IPS DF 4.7 (cell line): ENCODE results near the gene H1-8.
"Not testable (repeated sequence)": the region's sequence is repeated elsewhere in the genome, so short reads cannot be mapped to it uniquely, and the experiment has no call there.

Source experiments
- DNase-seq: peaks from one replicate; pipeline ENCODE4 v3.0.0-alpha.2; 2013; ENCODE audit warnings: low spot score; ENCODE audit errors: extremely low read depth

The H1-8 gene

DNA sequence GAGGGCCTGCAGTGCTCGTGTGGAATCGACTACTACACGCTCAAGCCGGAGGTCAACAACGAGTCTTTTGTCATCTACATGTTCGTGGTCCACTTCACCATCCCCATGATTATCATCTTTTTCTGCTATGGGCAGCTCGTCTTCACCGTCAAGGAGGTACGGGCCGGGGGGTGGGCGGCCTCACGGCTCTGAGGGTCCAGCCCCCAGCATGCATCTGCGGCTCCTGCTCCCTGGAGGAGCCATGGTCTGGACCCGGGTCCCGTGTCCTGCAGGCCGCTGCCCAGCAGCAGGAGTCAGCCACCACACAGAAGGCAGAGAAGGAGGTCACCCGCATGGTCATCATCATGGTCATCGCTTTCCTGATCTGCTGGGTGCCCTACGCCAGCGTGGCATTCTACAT, 10.7 kb upstream of the H1-8 start:
- DNase-seq, result no peak

DNA sequence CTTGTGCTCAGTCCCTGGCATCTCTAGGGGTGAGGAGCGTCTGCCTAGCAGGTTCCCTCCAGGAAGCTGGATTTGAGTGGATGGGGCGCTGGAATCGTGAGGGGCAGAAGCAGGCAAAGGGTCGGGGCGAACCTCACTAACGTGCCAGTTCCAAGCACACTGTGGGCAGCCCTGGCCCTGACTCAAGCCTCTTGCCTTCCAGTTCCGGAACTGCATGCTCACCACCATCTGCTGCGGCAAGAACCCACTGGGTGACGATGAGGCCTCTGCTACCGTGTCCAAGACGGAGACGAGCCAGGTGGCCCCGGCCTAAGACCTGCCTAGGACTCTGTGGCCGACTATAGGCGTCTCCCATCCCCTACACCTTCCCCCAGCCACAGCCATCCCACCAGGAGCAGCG, 9.6 kb upstream of the H1-8 start:
- DNase-seq, result no peak

DNA sequence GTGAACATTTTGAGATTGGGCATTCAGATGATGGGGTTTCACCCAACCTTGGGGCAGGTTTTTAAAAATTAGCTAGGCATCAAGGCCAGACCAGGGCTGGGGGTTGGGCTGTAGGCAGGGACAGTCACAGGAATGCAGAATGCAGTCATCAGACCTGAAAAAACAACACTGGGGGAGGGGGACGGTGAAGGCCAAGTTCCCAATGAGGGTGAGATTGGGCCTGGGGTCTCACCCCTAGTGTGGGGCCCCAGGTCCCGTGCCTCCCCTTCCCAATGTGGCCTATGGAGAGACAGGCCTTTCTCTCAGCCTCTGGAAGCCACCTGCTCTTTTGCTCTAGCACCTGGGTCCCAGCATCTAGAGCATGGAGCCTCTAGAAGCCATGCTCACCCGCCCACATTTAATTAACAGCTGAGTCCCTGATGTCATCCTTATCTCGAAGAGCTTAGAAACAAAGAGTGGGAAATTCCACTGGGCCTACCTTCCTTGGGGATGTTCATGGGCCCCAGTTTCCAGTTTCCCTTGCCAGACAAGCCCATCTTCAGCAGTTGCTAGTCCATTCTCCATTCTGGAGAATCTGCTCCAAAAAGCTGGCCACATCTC, 8.4 kb upstream of the H1-8 start:
- no peak for DNase-seq

DNA sequence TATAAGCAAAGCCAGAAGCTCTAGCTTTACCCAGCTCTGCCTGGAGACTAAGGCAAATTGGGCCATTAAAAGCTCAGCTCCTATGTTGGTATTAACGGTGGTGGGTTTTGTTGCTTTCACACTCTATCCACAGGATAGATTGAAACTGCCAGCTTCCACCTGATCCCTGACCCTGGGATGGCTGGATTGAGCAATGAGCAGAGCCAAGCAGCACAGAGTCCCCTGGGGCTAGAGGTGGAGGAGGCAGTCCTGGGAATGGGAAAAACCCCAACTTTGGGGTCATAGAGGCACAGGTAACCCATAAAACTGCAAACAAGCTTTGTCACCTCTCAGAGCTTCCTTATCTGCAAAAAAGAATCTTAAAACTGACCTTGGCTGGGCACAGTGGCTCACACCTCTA, 7.9 kb upstream of the H1-8 start:
- no peak for DNase-seq

DNA sequence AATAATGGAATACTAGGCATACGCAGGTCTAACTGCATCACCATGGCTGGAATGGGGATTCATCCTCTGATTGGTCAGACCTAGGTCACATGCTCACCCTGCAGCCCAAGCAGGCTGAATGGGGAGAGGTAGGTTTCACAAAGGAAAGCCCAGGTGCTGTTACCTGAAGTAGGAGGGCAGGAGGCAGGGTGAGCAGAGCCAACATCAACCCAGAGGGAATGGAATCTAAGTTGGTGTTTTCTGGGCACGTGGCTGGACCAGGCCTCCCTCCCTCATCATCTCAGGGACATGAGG, 6.7 kb upstream of the H1-8 start:
- DNase-seq, result no peak

DNA sequence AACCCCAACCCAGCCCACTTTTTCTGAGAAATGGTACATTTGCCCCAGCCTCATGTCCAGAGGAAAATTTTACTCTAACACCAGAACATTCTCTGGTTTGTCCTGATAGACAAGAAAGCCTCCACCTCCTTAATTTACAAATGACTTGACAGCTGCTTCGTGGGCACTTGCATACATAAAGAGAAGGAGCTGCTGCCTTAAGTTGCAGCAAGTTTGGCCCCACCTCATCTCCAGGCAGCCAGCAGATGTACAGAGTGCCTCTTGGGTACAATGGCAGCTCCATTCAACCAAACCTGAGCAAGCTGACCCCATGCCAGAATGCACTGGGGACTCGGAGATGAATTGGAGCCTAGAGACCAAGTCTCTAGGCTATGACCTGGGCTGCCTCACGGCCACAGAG, 6.2 kb upstream of the H1-8 start:
- DNase-seq, result no peak

DNA sequence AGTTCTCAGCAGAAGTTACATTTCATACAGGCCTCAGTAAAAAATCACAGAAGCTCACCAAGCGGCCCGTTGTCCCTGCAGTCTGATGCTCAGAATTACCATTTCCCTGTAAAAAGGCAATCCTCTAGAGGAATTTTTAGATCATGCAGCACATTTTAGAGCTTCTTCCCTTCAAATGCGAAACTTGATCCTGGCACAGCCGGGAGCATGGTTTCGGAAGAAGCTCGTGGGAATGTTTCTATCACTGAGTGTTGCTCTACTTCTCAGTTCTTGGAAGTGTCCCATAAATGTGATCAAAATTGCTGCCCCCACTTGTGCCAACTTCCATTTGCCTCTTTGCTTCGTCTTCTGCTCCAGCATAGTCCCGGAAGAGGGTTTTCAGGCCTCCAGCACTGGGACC, 3.8 kb upstream of the H1-8 start:
- DNase-seq, result no peak

DNA sequence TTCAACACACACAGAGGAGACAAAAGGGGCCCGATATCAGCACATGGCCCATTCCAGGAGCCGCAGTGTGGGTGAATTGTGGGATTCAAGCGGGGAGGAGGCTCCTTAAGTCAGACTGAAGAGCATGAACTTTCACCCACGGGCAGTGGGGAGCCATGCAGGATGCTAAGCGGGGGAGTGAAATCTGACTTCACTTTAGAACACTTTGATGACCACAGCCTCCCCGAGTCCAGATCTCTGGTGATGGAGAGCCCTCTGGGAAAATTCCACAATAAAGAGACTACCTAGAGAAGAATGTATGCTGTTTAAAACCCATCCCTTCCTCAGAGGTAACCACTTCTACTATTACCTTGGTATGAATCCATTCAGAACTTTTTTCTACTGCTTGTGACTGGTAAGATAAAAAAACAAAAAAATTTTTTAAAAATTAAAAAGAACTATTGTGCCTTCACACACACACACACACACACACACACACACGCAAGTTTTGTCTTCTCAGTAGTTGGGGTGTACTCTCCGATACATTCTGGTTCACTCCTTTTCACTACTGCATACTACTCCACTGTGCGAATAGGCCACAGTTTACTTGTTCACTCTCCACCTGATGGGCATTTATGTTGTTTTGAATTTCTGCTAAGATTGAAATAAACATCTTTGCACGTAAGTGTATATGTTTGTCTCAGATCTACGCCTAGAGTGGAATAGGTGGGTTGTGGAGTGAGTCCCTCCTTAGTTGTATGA, 2.0 kb upstream of the H1-8 start:
- no peak for DNase-seq

DNA sequence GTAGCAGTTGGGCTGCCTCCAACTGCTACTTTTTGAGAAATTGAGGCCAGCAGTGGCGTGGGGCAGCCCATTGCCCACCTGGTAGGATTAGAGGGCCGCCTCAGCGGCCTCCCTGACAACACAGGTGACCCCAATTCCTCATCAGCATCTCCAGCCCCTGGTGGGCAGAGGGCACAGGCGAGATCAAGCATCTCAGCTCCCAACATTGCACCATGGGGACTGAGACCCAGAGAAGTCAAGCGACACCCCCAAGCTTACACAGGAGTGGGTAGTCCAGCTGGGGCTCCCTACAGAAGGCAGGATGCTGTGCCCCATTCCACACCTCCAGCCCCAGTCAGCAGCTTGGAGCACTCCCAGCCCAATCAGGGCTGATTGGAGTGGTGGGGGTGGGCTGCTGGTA, 228 bp upstream of the H1-8 start:
- DNase-seq, result no peak

DNA sequence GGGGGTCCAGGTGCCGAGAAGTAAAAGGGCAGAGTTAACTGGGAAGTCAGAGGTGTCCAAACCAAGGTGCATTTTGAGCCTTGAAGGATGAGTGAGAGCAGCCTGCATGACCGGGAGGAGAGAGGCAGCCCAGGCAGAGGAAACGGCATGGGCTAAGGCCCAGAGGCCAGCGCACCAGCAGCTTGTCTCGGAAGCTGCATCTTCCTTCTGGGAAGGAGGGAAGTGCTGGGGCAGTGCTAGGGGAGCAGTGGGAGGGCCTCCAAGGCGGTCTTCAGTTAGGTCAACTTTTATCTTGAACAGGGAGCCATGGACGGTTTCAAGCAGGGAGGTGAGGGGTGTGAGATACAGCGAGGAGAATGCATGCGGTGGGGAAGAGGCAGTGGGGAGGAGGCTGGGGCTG, 1.0 kb downstream of the H1-8 start:
- no peak for DNase-seq

DNA sequence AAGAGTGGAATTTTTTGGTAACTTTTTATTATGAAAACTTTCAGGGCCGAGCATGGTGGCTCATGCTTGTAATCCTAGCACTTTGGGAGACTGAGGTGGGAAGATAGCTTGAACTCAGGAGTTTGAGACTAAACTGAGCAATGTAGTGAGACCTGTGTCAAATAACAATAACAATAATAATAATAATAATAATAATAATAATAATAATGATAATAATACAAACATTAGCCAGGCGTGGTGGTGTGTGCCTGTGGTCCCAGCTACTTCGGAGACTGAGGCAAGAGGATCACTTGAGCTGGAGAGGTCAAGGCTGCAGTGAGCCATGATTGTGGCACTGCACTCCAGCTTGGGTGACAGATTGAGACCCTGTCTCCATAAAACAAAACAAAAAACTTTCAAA, 3.0 kb downstream of the H1-8 start:
- not testable (repeated sequence) for DNase-seq

DNA sequence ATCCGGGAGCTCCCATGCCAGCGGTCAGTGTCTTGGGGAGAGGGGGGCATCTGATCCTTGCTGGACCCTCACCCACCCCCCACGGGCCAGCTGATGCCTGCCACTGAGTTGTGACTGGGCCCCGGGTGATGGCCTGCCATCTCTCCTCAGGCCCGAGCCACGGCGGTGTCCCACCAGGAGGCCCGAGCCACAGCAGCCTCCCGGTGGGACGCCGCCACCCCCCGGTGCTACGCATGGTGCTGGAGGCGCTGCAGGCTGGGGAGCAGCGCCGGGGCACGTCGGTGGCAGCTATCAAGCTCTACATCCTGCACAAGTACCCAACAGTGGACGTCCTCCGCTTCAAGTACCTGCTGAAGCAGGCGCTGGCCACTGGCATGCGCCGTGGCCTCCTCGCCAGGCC, 4.3 kb downstream of the H1-8 start:
- DNase-seq, result no peak

DNA sequence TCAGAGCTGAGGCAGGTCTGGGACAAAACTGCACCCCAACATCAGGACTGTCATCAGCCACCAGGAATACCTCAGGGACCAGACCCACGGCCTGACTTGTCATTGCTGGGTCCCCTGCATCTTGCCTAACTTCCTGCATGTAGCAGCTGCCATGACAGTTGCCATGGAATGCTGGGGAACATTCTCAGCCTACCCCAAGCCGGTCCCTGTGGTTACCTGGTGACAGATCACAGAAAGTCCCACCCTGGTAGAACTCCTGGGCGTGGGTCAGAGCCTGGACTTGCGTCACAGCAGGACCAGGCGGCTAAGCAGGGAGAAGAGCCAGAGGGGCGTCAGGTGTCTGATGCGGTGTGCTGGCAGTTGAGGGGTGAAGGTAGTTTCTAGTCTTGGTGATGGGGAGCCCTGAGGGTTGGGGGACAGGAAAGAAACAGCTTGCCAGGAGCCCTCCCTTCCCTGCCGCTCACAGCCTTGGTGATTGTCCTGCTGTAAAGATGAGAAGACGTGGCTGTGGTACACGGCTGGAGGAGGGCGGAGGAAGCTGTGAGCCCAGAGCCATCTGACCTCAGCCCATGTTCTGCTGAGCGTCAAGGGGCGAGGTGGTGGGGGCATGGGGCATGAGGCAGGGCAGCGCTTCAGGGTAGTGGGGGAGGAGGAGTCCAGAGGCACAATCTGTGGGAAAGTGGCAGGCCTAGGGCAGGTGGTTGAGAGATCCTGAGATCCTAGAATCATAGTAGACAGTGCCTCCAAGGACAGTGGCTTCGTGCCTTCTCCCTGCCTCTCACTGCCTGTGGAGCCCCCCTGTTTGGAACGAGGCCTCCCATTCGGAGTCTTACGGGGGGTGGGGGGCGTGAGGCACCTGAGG, 5.4 kb downstream of the H1-8 start:
- DNase-seq, result no peak

DNA sequence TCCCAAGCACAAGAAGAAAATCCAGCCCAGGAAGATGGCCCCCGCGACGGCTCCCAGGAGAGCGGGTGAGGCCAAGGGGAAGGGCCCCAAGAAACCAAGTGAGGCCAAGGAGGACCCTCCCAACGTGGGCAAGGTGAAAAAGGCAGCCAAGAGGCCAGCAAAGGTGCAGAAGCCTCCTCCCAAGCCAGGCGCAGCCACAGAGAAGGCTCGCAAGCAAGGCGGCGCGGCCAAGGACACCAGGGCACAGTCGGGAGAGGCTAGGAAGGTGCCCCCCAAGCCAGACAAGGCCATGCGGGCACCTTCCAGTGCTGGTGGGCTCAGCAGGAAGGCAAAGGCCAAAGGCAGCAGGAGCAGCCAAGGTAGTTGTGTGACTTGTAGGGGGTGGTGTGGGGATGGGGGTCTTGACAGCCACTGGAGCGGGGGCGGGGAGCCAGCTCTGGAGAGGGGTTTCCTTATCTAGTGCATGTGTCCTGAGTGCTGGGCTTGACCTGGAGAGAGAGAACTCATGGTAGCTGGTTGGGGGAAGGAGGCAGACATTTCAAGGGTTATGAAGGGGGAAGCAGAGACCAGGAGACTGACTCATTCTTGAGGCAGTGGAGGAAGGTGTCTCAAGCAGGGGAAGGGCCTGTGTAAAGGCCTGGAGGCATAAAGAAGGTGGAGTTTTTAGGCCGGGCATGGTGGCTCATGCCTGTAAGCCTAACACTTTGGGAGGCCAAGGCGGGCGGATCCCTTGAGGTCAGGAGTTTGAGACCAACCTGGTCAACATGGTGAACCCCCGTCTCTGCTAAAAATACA, 6.2 kb downstream of the H1-8 start:
- DNase-seq, result no peak

DNA sequence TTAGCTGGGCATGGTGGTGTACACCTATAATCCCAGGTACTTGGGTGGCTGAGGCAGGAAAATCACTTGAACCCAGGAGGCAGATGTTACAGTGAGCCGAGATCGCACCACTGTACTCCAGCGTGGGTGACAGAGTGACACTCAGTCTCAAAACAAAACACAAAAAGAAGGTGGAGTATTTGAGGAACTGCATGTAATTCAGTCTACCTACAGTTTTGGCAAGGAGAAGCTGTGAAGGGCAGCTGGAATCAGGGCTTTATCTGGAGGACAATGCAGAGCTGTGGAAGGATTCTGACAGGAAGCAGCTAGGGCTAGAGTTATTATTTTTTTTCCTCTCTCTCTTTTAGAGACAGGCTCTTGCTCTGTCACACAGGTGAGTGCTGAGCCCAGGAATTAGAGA, 6.8 kb downstream of the H1-8 start:
- no peak for DNase-seq

DNA sequence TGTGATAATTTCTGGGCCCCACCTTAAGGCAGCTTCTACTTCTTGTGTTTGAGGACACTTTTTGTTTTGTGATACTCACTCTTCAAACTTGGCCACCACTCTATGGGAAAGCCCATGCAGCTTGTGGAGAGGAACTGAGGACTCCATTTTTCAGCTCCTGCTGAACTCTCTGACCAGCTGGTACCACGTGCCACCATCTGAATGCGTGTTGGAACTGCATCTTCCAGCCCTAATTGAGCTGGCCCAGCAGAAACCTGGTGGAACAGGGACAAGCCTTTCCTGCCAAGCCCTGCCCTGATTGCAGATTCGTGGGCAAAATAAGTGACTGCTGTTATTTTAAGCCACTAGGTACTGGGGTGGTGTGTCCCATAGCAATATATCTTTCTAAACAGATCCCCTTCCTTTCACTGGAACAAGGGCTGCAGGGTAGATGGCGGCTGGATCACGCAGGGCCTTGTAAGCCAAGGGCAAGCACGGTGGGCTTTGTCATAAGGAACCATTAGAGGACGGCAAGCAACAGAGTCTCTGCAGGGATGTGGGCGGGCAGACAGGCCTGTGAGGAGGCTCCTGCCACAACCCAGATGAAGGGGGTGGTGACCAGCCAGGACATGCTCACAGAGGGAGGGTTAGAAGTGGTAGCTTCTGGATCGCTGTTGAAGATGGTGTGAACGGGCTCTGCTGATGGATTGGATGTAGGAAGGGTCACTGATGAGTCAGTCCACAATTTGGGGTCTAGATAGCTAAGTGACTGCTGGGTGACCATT, 9.5 kb downstream of the H1-8 start:
- DNase-seq, result no peak

DNA sequence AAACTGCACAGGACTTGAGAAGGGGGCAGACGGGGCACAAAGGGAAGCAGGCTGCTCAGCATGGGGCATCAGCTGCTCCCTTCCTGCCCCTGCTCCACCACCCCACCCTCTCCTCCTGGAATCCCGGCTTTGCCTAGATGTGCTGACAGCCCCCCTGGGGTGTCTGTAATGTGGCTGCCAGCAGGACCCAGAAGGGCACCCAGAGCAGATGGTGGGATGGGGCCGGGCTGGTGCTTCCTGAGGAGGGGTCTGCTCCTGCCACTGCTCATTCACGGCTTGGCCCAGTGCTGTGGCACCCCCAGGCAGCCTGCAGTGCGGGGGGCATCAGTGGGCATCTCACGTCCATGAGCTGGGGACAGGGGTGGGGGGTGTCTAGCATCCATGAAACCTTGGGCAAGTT, 10.2 kb downstream of the H1-8 start:
- DNase-seq, result no peak

DNA sequence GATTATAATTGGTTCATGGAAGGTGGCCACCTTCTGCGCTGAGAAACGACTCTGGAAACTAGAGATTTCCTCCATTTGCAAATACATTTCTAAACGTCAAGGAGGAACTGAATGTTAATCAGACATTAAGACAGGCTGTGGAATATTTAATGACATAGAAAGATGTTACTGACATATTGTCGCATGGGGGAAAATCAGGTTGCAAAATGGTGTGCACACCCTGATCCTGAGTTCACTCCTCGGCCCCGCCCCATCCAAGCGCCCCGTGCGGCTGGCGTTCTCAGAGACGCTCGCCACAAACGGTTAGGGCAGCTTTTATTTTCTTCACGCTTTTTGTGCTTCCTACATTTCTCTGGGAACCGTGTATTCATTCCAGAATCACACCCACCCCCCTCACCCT, 10.7 kb downstream of the H1-8 start:
- no peak for DNase-seq

DNA sequence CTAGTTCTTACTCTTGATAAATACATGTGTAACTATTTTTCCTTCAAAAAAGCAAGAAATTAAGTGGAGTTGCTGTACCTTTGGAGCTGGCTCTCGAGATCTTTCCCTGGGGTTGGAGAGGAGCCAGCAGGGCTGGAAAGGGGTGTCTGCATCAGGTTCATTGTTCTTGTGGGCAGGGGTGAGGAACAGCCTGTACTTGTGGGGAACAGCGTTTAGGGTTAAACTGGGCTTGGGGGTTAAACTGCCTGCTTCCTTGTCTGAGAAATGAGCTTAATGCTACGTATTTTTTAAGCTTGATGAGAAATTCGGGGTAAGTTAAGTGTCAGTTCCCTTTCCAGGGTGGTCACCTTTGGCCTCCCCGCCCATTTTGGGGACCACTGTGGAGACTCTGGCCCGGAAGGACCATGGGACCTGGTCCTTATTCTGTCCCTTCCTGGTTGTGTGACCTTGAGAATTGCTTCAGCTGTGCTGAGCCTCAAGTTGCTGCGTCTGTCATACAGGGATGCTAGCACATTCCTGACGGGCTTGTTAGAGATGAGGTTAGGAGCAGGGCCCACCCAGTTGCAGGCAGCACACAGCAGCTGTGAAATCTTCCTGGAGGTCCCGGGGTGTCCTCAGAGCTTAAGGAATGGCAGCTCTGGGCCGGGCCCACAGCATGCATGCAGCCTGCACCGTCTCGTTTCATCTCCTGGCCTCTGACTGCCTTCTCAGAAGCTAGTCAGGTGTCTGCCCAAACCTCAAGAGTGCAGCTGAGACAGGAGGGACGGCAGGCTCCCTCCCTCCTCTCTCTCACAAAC, 11.6 kb downstream of the H1-8 start:
- no peak for DNase-seq

DNA sequence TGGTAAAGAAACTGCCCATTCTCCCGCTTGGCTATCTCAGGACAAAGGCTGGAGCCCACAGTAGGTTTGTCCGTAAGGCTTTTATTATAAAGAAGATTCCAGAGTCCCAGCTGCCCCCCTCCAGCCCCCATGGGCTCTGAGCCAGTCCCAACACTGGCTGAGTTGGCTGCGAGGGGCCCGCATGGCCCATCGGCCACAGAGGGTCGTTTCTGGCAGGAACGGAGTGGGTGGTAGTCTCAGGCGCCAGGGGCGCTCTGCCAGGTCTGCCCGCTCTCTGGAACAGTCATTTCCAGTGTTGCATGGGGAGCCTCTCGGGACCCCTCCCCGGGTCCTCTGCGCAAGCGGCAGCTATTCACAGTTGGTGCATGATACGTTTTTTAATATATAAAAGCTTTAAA, 12.2 kb downstream of the H1-8 start:
- no peak for DNase-seq
